Liver (tissue), 3 donors: ENCODE data around the gene BATF.

Experiments
- HNF4A ChIP-seq, 2 donors: conservative IDR thresholded peaks; 2 replicates each; pipeline ENCODE4 v1.6.1; 2016; ENCODE audit warnings: antibody characterized with exemption in 2 of 2, mild to moderate bottlenecking in 2 of 2
- JUND ChIP-seq, 2 donors: IDR thresholded peaks; 2 replicates each; pipeline ENCODE4 v1.6.1; 2016; ENCODE audit warnings: antibody characterized with exemption in 2 of 2
- TF ChIP-seq, protein P1 (sequence below): fragments of 150-350 bp; IDR thresholded peaks from 2 replicates; pipeline ENCODE4 v1.5.1; 2017; ENCODE audit warnings: improper control_type of control experiment, low read depth, low read length; ENCODE audit not compliant: missing input control
- donor health status: healthy.
- donor health status: healthy.

DNA sequence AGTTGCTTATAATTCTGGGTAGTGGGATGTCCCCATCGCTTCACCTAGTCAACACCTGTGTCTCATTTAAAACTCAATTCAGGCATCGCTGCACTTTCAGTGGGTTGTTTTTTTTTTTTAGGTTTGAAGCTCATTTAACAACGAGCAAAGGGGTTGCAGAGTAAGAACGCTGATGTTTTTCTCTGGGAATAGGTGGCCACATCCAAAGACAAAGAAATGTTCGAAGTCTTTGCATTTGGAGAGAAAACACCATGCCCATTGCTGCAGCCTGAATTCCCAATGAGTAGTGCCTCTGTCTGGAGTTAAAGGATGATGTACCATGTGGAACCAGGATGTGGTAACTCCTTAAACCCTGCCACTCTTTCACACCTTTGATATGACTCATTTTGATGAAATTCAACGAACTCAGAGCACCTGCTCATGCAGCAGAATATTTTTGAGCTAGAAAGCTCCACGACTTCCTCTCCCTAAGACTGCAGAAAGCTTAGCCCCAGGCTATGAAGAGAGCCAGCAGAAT, 35.1 kb upstream of the BATF start:
- TF ChIP-seq, protein P1, sequence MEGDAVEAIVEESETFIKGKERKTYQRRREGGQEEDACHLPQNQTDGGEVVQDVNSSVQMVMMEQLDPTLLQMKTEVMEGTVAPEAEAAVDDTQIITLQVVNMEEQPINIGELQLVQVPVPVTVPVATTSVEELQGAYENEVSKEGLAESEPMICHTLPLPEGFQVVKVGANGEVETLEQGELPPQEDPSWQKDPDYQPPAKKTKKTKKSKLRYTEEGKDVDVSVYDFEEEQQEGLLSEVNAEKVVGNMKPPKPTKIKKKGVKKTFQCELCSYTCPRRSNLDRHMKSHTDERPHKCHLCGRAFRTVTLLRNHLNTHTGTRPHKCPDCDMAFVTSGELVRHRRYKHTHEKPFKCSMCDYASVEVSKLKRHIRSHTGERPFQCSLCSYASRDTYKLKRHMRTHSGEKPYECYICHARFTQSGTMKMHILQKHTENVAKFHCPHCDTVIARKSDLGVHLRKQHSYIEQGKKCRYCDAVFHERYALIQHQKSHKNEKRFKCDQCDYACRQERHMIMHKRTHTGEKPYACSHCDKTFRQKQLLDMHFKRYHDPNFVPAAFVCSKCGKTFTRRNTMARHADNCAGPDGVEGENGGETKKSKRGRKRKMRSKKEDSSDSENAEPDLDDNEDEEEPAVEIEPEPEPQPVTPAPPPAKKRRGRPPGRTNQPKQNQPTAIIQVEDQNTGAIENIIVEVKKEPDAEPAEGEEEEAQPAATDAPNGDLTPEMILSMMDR = no peak
- no peak for TF ChIP-seq HNF4A (conservative IDR thresholded peaks at IDR 0.05)
- no peak for TF ChIP-seq JUND (IDR thresholded peaks at IDR 0.05)
